Ovary (tissue), 9 donors: Measurements from ENCODE around the gene CENPVL3. TPM values are rescaled to one million over a fixed set of nuclear protein-coding genes. Genes with fewer than 3 reads are reported as not detected.
A peak's percentile ranks its signal among the peaks of the same experiment; 100 is the strongest.

Experiments
- DNase-seq, 5 donors: peaks; one replicate each; pipeline ENCODE4 v3.0.0-alpha.2; 2019 to 2020
- H3K27ac ChIP-seq, 2 donors: fragments of 200-600 bp; one replicate each; pipeline versions ENCODE4 v1.5.1 to v1.8.0; 2019 to 2022
- H3K27me3 ChIP-seq: fragments of 200-600 bp; one replicate; pipeline ENCODE4 v1.8.0; 2022
- H3K36me3 ChIP-seq: fragments of 200-600 bp; sonication (generic); one replicate; pipeline ENCODE4 v1.5.1; 2019
- H3K4me1 ChIP-seq: one replicate; pipeline ENCODE4 v1.8.1; 2013; ENCODE audit warnings: mild to moderate bottlenecking, moderate library complexity; ENCODE audit not compliant: insufficient read depth
- H3K4me3 ChIP-seq: fragments of 200-600 bp; sonication (generic); one replicate; pipeline ENCODE4 v1.5.1; 2017
- H3K9me3 ChIP-seq, 2 donors: fragments of 200-600 bp in 1 of 2; sonication (generic) in 1 of 2; one replicate each; pipeline versions ENCODE4 v1.5.1 to v1.8.1; 2013 to 2019; ENCODE audit warnings: mild to moderate bottlenecking in 1 of 2, moderate library complexity in 1 of 2
- CTCF ChIP-seq, 3 donors: fragments of 450-650 bp in 2 of 3; fragments of 200-600 bp in 1 of 3; IDR thresholded peaks; one replicate each; pipeline versions ENCODE4 v1.5.1 to v1.8.0; 2016 to 2022; ENCODE audit warnings: antibody characterized with exemption in 3 of 3, mild to moderate bottlenecking in 1 of 3
- EP300 ChIP-seq: sonication (generic); formaldehyde crosslinking; IDR thresholded peaks from one replicate; pipeline ENCODE4 v1.6.1; 2017; ENCODE audit warnings: antibody characterized with exemption
- POLR2A ChIP-seq: fragments of 450-650 bp; IDR thresholded peaks from one replicate; pipeline ENCODE4 v1.6.1; 2017; ENCODE audit warnings: antibody characterized with exemption, mild to moderate bottlenecking, moderate library complexity
- WGBS, 3 donors: extraction: QIAGEN DNeasy Blood & Tissue Kit in 1 of 3; methylation state at CpG; one replicate each; pipeline versions ENCODE4 v1.1.5 to v1.1.7; 2013 to 2017; 5-methylcytosine and 5-hydroxymethylcytosine counted together
- intact Hi-C, 4 donors: fragments of 100-400 bp; cut with DNase I; formaldehyde crosslinking; loops; one replicate each; pipeline versions ENCODE4 v1.11.0 to v1.15.1; 2022 to 2023
- polyA plus RNA-seq, 2 donors: library from polyadenylated mRNA; stranded (reverse); fragments of 200-250 nt in 1 of 2; fragments of 350-450 nt in 1 of 2; fragmentation: Illumina TruSeq in 1 of 2; extraction: RNeasy Lipid Tissue Mini Kit (QIAGEN cat#74804) in 1 of 2; gene quantifications; one replicate each; pipeline ENCODE4 v1.2.3, GENCODE V29; 2013 to 2014
- total RNA-seq, 7 donors: library from RNA; depleted of rRNA in 2 of 7; stranded (reverse); fragments of >200 nt in 2 of 7; fragmentation: NEBNext Ultra II Directional in 3 of 7; extraction: Animal tissue kit (Norgen Biotek cat#: 25700) in 3 of 7; gene quantifications; one replicate each; pipeline versions ENCODE4 v1.1.0 to v1.2.4, GENCODE V29; 2016 to 2023
- donor health status: DM: no; HTN: no; CAD: no; lungs with moderate emphysema.
- donor health status: DM: no; HTN: no; CAD: no.
- donor health status: Bipolar disorder and iron deficiency.
- donor health status: DM: yes; HTN: yes; CAD: no.
- donor health status: DM: no; HTN: no; CAD: no.
- donor health status: DM: yes; HTN: yes; CAD: no.

CENPVL3 gene
- total and polyA plus RNA-seq, 9 donors: 0.20 TPM; not detected in 8

- H3K27me3 ChIP-seq: no peaks in the 10 kb centered on the region
- TF ChIP-seq CTCF (IDR thresholded peaks at IDR 0.05) (peak in 1 of 3 donors; percentile 20), POLR2A (no peak)
- H3K36me3 ChIP-seq: no peaks in the 10 kb centered on the region
Measured at GRCh38 chrX:51614353-51615012, 4.2 kb downstream of the CENPVL3 start.

GRCh38 chrX:51608766-51609165 is 9.9 kb downstream of the CENPVL3 start:
- no peak overlapping the region for H3K4me3 ChIP-seq
- H3K9me3 ChIP-seq: no peaks in the 10 kb centered on the region
- H3K27me3 ChIP-seq: no peaks in the 10 kb centered on the region
- 42 to 54% (median 45%) methylated on average over 2 of the region's 2 CpGs for WGBS, 3 donors
- H3K27ac ChIP-seq: no peak overlapping the region
- no peak for DNase-seq
- intact Hi-C loops: no loop called here
- no peak for TF ChIP-seq POLR2A
- TF ChIP-seq EP300: no peak
- TF ChIP-seq CTCF (IDR thresholded peaks at IDR 0.05): no peak
- H3K36me3 ChIP-seq: no peaks in the 10 kb centered on the region
- no peaks in the 10 kb centered on the region for H3K4me1 ChIP-seq

More at GRCh38 chrX:51614353-51615012, 4.2 kb downstream of the CENPVL3 start:
- no peak for DNase-seq
- WGBS, 3 donors: 11 to 12% (median 12%) methylated on average over 7 of the region's 7 CpGs
- H3K9me3 ChIP-seq: no peaks in the 10 kb centered on the region
- intact Hi-C loops: no loop called here
- H3K4me1 ChIP-seq: no peaks in the 10 kb centered on the region
- H3K4me3 ChIP-seq: no peak overlapping the region
- H3K27ac ChIP-seq: no peak overlapping the region

- no peaks in the 10 kb centered on the region for H3K4me1 ChIP-seq
- WGBS, 3 donors: 10 to 17% (median 15%) methylated on average over 1 of the region's 1 CpG
- intact Hi-C loops: no loop called here
- TF ChIP-seq EP300 (no peak), POLR2A (no peak), CTCF (IDR thresholded peaks at IDR 0.05) (no peak)
- no peak for DNase-seq
- H3K27ac ChIP-seq: no peak overlapping the region
- H3K27me3 ChIP-seq: no peaks in the 10 kb centered on the region
- H3K4me3 ChIP-seq: no peak overlapping the region
- no peaks in the 10 kb centered on the region for H3K36me3 ChIP-seq
- H3K9me3 ChIP-seq: no peaks in the 10 kb centered on the region
Measured at GRCh38 chrX:51608126-51608525, 10.6 kb downstream of the CENPVL3 start.

- no peak overlapping the region for H3K27ac ChIP-seq
- H3K9me3 ChIP-seq: no peaks in the 10 kb centered on the region
- no peaks in the 10 kb centered on the region for H3K4me1 ChIP-seq
- H3K36me3 ChIP-seq: no peaks in the 10 kb centered on the region
- 29 to 59% (median 45%) methylated on average over 2 of the region's 2 CpGs for WGBS, 3 donors
- H3K4me3 ChIP-seq: no peak overlapping the region
- no peak for DNase-seq
- H3K27me3 ChIP-seq: no peaks in the 10 kb centered on the region
- TF ChIP-seq CTCF (IDR thresholded peaks at IDR 0.05): no peak
- no peak for TF ChIP-seq POLR2A
- no peak for TF ChIP-seq EP300
- intact Hi-C loops: no loop called here
Measured at GRCh38 chrX:51606446-51606845, 12.3 kb downstream of the CENPVL3 start.
